Stimulated activated effector memory CD8-positive, alpha-beta T cell treated with anti-CD3 and anti-CD28 coated beads, Interleukin-12 subunit alpha, Interleukin-12 subunit beta, amount 100 ng/mL, for 72 hours (primary cell): ENCODE results near the gene SPINT4.
"Not testable (repeated sequence)": the region's sequence is repeated elsewhere in the genome, so short reads cannot be mapped to it uniquely, and the experiment has no call there.

ENCODE experiments used
- ATAC-seq: fragments of 150-1000 bp; cut with Tn5 transposase; 2 replicates; pipeline ENCODE4 v1.10.0; 2021
- DNase-seq, 2 donors: peaks; one replicate each; pipeline ENCODE4 v3.0.0; 2021 to 2022; ENCODE audit warnings: low spot score in 2 of 2
- H3K27ac Mint-ChIP-seq: one replicate; pipeline ENCODE4 v1.8.0; 2022; ENCODE audit warnings: mild to moderate bottlenecking, mixed read lengths
- H3K36me3 Mint-ChIP-seq: one replicate; pipeline ENCODE4 v1.8.0; 2022; ENCODE audit warnings: mild to moderate bottlenecking, mixed read lengths
- H3K4me1 Mint-ChIP-seq: one replicate; pipeline ENCODE4 v1.8.0; 2022; ENCODE audit warnings: mixed read lengths
- H3K4me3 Mint-ChIP-seq: one replicate; pipeline ENCODE4 v1.8.0; 2022; ENCODE audit warnings: mild to moderate bottlenecking, mixed read lengths
- H3K9me3 Mint-ChIP-seq: one replicate; pipeline ENCODE4 v1.8.0; 2022; ENCODE audit warnings: mixed read lengths

The SPINT4 gene

DNA sequence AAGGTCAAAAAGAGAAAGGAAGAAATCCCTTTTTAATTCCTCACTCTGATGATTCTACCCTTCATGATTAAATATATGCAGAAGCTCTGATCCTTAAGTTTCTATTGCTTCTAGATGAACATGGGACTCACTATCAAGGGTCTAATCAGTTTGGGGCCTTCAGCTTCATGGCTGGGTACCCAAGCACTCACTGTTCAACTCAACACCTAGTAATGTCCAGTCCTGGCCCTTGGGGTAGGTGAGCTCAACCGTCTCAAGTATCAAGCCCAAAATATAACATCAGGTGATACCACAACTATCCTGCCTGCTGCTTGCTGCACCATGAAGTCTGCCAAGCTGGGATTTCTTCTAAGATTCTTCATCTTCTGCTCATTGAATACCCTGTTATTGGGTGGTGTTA is at the start of gene SPINT4:
SPINT4 (plus strand) TSS at position 301 of the 400 bp plus-strand sequence; CDS start at position 322, 21 bp downstream.
- Mint-ChIP-seq H3K4me3 (no peak within 1 kb of the TSS), H3K27ac (no peak within 1 kb of the TSS), H3K4me1 (peaks cover 3% of the 10 kb centered on the region), H3K36me3 (no peaks in the 10 kb centered on the region), H3K9me3 (peaks cover 2% of the 10 kb centered on the region)
- ATAC-seq (no peak), DNase-seq (no peak)

DNA sequence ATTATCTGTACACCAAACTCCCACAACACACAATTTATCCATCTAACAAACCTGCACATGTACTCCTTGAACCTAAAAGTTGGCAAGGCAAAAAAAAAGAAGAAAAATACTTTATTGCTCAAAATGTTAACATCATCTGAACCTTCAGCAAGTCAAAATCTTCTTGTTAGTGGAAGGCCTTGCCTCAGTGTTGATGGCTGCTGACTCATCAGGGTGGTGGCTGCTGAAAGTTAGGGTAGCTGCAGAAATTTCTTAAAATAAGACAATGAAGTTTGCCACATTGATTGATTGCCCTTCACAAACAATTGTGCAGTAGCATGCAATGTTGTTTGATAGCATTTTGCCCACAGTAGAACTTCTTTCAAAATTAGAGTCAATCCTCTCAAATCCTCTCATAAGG is 49.4 kb upstream of the SPINT4 start:
- H3K4me1 Mint-ChIP-seq, result no peaks in the 10 kb centered on the region
- peaks cover 2% of the 10 kb centered on the region for H3K9me3 Mint-ChIP-seq
- ATAC-seq, result no peak
- H3K36me3 Mint-ChIP-seq, result no peaks in the 10 kb centered on the region
- DNase-seq, result no peak
- no peak overlapping the region for H3K4me3 Mint-ChIP-seq
- no peak overlapping the region for H3K27ac Mint-ChIP-seq

DNA sequence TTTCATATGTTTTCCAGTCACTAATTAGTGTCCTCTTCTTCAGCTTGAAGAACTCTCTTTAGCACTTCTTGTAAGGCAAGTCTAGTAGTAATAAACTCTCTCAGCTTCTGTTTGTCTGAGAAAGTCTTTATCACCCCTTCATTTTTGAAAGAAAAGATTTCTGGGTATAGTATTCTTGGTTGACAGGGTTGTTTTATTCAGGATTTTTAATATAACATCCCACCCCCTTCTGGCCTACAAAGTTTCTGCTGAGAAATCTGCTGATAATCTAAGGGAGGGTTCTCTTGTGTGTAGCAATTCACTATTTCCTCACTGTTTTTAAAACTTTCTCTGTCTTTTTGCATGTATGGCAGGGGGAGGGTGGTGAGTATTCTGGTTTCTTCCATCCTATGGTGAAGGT is 42.5 kb upstream of the SPINT4 start:
- H3K4me1 Mint-ChIP-seq, result no peaks in the 10 kb centered on the region

DNA sequence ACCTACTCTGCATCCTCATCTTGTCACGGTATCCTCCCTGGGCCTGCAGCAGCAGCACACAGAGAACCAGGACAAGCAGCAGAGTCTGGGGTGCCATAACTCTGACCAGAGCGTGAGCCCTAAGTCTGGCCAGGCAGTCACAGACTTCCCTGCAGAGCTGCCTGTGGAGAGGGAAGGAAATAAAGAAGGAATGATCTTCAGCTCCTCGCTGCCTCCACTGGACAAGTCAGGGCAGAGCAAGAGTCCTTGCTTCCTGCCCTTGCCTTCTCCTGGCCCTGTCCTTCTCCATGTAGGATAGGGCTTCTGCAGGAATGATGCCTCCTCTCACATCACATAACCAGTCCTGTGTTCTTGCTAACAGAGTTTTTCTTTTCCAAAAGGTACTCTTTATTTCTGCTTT is 36.3 kb upstream of the SPINT4 start:
- Mint-ChIP-seq H3K36me3 (no peaks in the 10 kb centered on the region), H3K27ac (no peak overlapping the region), H3K9me3 (no peaks in the 10 kb centered on the region), H3K4me1 (no peaks in the 10 kb centered on the region), H3K4me3 (no peak overlapping the region)
- no peak for DNase-seq
- no peak for ATAC-seq

More for the DNA sequence above, 42.5 kb upstream of the SPINT4 start:
- Mint-ChIP-seq H3K4me3 (no peak overlapping the region), H3K36me3 (no peaks in the 10 kb centered on the region), H3K27ac (no peak overlapping the region), H3K9me3 (peaks cover 3% of the 10 kb centered on the region)
- ATAC-seq (no peak), DNase-seq (no peak)

- H3K36me3 Mint-ChIP-seq, H3K27ac Mint-ChIP-seq, H3K4me1 Mint-ChIP-seq, DNase-seq, H3K9me3 Mint-ChIP-seq, H3K4me3 Mint-ChIP-seq, ATAC-seq: not testable (repeated sequence)
Observed at GRCh38 chr20:45693346-45693745, 28.8 kb upstream of the SPINT4 start.

DNA sequence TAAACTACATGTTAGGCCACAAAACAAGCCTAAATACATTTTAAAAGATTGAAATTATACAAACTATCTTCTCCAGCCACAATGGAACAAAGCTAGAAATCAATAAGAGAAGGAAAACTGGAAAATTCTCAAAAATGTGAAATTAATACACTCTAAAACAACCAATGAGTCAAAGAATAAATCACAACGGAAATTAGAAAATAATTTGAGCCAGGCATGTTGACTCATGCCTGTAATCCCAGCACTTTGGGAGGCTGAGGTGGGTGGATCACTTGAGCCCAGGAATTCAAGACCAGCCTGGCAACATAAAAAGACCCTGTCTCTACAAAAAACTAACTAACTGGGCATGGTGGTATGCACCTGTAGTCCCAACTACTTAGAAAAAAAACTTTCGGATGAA is 26.7 kb upstream of the SPINT4 start:
- DNase-seq, result no peak
- ATAC-seq, result no peak
- Mint-ChIP-seq H3K4me3 (no peak overlapping the region), H3K4me1 (no peaks in the 10 kb centered on the region), H3K27ac (no peak overlapping the region), H3K9me3 (no peaks in the 10 kb centered on the region), H3K36me3 (no peaks in the 10 kb centered on the region)

DNA sequence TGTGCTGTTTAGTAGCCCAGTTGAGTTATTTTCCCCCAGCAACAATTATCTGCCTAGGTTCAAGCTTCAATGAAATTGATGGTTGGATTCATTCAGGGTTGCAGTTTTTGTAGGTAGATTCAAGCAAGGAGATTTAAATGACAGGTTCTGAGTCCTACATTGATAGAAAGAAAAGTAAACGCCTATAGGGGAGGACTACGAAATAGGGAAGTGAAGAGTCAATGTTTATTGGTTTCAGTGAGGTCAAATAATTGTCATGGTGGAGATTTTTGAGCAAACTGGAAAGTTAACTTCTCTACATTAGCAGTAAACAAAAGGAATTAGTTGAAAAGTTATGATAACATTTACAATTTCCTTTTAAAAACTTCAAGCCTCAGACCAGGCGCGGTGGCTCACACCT is 21.0 kb upstream of the SPINT4 start:
- H3K4me3 Mint-ChIP-seq, result no peak overlapping the region
- no peak for DNase-seq
- no peak overlapping the region for H3K27ac Mint-ChIP-seq
- no peaks in the 10 kb centered on the region for H3K4me1 Mint-ChIP-seq
- no peak for ATAC-seq
- no peaks in the 10 kb centered on the region for H3K9me3 Mint-ChIP-seq
- no peaks in the 10 kb centered on the region for H3K36me3 Mint-ChIP-seq

DNA sequence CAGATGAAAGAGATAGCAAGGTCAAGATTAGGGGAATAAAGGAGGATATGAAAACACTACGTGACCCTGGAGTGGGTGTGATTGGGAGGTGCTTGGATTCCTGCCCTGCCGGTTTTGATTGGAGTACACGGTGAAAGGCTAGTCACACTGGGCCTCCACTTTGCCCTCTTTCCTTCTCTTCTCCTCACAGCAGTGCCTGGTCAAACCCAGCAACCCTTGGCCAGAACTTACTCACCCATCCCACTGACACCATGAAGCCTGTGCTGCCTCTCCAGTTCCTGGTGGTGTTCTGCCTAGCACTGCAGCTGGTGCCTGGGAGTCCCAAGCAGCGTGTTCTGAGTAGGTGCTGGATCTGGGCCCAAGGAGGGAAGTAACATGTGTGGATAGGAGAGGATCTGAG is 20.3 kb upstream of the SPINT4 start, which contains the start of gene WFDC13:
WFDC13 (plus strand) TSS at position 166 of the 400 bp plus-strand sequence; CDS start at position 252, 86 bp downstream.
- no peak for ATAC-seq
- no peak for DNase-seq
- Mint-ChIP-seq H3K9me3 (no peaks in the 10 kb centered on the region), H3K4me1 (no peaks in the 10 kb centered on the region), H3K36me3 (no peaks in the 10 kb centered on the region), H3K4me3 (no peak within 1 kb of the TSS), H3K27ac (no peak within 1 kb of the TSS)

- no peak for ATAC-seq
- Mint-ChIP-seq H3K4me3 (no peak within 1 kb of the TSS), H3K27ac (no peak within 1 kb of the TSS), H3K4me1 (no peaks in the 10 kb centered on the region), H3K36me3 (no peaks in the 10 kb centered on the region), H3K9me3 (no peaks in the 10 kb centered on the region)
- no peak for DNase-seq
Observed at GRCh38 chr20:45704969-45705637, 17.0 kb upstream of the SPINT4 start, which contains the start of gene WFDC10B. TSS of gene WFDC10B (minus strand) at chr20:45705019. CDS start at chr20:45685992, 19,027 bp downstream.

DNA sequence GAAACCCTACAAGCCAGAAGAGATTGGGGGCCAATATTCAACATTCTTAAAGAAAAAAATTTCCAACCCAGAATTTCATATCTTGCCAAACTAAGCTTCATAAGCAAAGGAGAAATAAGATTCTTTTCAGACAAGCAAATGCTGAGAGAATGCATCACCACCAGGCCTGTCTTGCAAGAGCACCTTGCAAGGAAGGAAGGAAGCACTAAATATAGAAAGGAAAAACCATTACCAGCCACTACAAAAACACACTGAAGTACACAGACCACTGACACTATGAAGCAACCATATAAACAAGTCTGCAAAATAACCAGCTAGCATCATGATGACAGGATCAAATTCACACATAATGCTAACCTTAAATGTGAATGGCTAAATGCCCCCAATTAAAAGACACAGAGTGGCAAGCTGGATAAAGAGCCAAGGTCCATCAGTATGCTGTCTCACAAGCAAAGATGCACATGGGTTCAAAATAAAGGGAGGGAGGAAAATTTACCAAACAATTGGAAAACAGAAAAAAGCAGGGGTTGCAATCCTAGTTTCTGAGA is 5.9 kb upstream of the SPINT4 start:
- not testable (repeated sequence) for H3K36me3 Mint-ChIP-seq, H3K27ac Mint-ChIP-seq, DNase-seq, H3K4me1 Mint-ChIP-seq, H3K9me3 Mint-ChIP-seq, H3K4me3 Mint-ChIP-seq, ATAC-seq

DNA sequence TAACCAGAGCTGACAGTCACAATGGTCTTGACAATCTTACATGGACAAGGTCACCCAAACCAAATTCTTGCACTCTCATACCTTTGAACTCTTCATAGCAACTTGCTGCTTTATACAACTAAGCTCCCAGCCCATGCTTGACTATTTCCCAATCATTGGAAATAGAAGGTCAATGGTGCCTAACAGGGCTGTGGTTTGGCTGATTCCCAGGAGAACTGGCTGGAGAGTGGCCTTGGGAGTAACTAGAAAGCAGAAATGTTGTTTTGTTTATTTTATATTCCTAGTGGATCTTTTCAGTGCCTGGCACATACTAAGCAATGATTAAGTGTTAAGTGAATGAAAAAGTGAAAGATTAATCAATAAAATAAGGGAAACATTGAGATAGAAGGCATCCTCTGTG is 3.0 kb downstream of the SPINT4 start:
- no peak overlapping the region for H3K27ac Mint-ChIP-seq
- H3K4me1 Mint-ChIP-seq, result peaks cover 7% of the 10 kb centered on the region
- H3K4me3 Mint-ChIP-seq, result no peak overlapping the region
- no peaks in the 10 kb centered on the region for H3K9me3 Mint-ChIP-seq
- no peak for ATAC-seq
- no peak for DNase-seq
- no peaks in the 10 kb centered on the region for H3K36me3 Mint-ChIP-seq

GRCh38 chr20:45727044-45727443 is 4.9 kb downstream of the SPINT4 start:
- H3K27ac Mint-ChIP-seq, result no peak overlapping the region
- DNase-seq, result no peak
- H3K9me3 Mint-ChIP-seq, result peaks cover 8% of the 10 kb centered on the region
- peak; percentile 86 for ATAC-seq
- peaks cover 7% of the 10 kb centered on the region for H3K4me1 Mint-ChIP-seq
- H3K4me3 Mint-ChIP-seq, result no peak overlapping the region
- H3K36me3 Mint-ChIP-seq, result no peaks in the 10 kb centered on the region

GRCh38 chr20:45732199-45732598 is 10.1 kb downstream of the SPINT4 start:
- DNase-seq, result no peak
- peaks cover 2% of the 10 kb centered on the region for H3K4me1 Mint-ChIP-seq
- no peaks in the 10 kb centered on the region for H3K36me3 Mint-ChIP-seq
- ATAC-seq, result no peak
- no peak overlapping the region for H3K4me3 Mint-ChIP-seq
- no peak overlapping the region for H3K27ac Mint-ChIP-seq
- peaks cover 13% of the 10 kb centered on the region for H3K9me3 Mint-ChIP-seq

DNA sequence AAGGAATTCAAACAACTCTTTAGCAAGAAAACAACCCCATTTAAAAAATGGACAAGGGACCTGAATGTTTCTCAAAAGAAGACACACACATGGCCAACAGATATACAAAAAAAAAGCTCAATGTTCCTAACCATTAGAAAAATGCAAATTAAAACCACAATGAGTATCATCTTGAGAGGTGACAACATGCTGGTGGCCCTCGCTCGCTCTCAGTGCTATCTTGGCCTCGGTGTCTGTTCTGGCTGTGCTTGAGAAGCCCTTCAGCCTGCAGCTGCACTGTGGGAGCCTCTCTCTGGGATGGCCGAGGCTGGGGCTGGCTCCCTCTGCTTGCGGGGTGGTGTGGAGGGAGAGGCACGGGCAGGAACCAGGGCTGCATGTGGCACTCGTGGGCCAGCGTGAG is 13.4 kb downstream of the SPINT4 start:
- Mint-ChIP-seq H3K4me3 (no peak overlapping the region), H3K27ac (no peak overlapping the region), H3K36me3 (no peaks in the 10 kb centered on the region), H3K4me1 (no peaks in the 10 kb centered on the region), H3K9me3 (peaks cover 13% of the 10 kb centered on the region)
- ATAC-seq, result no peak
- no peak for DNase-seq

- H3K4me1 Mint-ChIP-seq, result no peaks in the 10 kb centered on the region
- no peak for DNase-seq
- H3K36me3 Mint-ChIP-seq, result no peaks in the 10 kb centered on the region
- no peak overlapping the region for H3K4me3 Mint-ChIP-seq
- H3K9me3 Mint-ChIP-seq, result peaks cover 10% of the 10 kb centered on the region
- H3K27ac Mint-ChIP-seq, result no peak overlapping the region
- no peak for ATAC-seq
Observed at GRCh38 chr20:45735988-45736387, 13.8 kb downstream of the SPINT4 start.

DNA sequence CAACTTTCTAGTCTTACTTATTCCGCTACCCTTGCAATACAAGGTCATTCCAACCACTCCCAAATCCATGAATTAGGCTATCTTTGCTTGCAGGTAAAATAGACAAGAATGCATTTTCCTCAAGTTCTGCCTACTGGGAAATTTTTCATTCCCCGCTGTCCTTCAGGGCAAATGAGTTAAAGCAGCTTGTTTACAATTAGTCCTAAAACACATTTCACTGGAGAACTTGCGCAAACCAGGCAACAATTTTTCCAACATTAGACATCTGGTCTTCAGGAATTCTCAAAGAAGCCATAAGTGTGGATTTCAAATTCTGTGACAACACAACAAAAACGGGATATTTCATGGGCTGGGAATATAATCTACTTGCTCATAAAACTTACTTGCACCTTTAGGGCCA is 20.4 kb downstream of the SPINT4 start:
- Mint-ChIP-seq H3K4me1 (no peaks in the 10 kb centered on the region), H3K4me3 (no peak overlapping the region), H3K36me3 (no peaks in the 10 kb centered on the region), H3K27ac (no peak overlapping the region), H3K9me3 (no peaks in the 10 kb centered on the region)
- DNase-seq (no peak), ATAC-seq (no peak)
